HG02885 (cell line): ENCODE measurements around the gene MGLL.
A peak's percentile ranks its signal among the peaks of the same experiment; 100 is the strongest.

Experiments
- ATAC-seq: cut with Tn5 transposase; IDR thresholded peaks from one replicate; pipeline ENCODE4 v1.9.1; 2021; ENCODE audit warnings: mild to moderate bottlenecking; ENCODE audit not compliant: unreplicated experiment, poor library complexity

The MGLL gene

GRCh38 chr3:127791221-127791913 is 30.9 kb downstream of the MGLL start:
- ATAC-seq: peak; percentile 74

GRCh38 chr3:127790882-127791183 is 31.5 kb downstream of the MGLL start:
- ATAC-seq: no peak

DNA sequence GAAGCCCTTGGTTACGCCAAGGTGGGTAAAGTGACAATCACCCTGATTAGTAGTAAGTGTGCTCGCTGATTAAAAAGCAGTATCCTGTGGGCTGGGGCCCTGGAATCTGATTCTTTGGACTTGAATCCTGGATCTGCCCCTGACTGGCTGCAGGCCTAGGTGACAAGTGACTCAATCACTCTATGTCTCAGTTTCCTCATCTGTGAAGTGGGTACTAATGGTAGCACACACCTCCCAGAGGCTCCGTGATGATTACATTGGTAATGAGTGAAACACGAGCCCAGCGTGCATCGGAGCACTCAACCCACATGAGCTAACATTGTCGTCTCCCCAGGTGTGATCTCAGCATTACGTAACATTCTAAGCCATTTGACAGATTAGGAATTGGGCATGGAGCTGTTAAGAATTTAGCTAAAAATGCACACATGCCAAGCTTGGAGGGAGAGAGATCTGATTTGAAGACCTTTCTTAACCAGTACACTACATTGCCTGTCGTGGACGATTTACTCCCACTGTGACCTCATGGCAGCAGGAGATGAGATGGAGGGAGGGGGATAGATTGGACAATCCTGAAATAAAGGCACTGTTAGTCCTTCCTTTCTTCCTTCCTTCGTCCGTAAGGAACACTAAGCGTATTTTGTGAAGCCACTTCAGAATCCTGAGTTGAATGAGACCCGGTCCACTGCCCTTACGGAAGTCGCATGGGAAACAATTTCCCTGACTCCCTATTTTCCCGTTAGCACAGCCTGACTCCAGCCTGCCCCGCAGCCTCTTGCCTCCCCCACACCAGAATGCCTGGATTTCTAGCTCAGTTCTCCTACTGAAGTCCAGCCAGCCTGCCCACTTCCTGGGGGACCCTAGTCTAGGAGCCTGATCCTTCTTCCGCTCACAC is 32.1 kb downstream of the MGLL start:
- no peak for ATAC-seq

DNA sequence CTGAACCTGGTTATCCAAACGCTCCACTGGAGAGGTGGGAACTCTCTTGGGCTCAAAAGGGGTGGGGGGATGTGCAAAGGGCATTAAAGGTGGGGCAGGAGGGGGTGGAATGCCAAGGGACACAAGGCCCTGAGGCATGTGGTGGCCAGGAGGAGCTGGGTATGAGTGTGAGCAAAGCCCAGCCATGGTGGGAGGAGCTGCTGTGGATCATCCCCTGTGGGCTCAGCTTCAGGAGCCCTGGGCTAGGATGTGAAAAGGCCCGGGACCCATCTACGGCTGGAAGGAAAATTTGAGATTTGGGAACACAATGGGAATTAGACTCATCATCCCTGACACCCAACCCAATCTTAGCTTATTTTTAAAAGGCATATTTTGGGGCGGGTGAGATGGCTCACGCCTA is 33.3 kb downstream of the MGLL start:
- ATAC-seq: no peak

DNA sequence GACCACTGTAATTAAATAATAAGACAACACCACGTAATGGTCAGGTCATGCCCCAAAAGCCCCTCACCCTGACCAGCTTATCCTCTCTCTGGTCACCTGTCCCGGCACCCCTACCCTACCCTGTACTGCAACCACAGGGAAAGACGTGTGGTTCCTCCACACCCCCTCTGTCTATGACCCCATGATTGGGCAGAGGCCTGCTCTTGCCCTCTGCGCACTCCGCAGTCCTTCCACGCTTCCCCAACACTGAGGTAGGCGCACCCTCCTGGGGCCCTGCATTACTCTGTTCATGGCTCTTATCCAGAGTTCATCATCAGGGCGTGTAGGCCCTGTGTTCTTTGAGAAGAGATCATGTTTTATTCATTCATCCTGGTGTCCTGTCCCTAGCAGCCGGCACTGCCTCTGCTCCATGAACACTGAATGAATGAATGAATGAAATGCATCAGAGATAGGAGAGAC is 33.8 kb downstream of the MGLL start:
- no peak for ATAC-seq

GRCh38 chr3:127787571-127788365 is 34.5 kb downstream of the MGLL start:
- no peak for ATAC-seq

DNA sequence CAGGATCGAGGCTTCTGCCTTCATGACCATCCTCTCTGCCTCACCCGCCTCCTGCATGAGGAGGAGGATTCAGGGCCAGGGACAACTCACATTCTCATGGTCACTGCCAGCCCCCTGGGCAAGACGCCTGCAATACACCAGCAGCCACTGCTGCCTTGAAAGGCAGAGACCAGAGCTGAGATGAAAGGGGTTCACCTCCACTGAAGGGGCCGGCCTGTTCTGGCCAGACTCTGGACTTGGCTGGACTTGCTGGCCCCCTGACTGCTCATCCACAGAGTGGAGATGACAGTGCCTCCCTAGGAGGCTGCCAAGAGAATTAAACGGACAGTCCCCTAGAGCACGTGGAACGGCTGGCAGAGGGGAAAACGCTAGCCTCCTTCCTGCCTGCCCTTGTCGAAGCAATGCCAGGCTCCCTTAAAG is 35.2 kb downstream of the MGLL start:
- ATAC-seq: no peak

GRCh38 chr3:127786353-127787070 is 35.8 kb downstream of the MGLL start:
- ATAC-seq: no peak

DNA sequence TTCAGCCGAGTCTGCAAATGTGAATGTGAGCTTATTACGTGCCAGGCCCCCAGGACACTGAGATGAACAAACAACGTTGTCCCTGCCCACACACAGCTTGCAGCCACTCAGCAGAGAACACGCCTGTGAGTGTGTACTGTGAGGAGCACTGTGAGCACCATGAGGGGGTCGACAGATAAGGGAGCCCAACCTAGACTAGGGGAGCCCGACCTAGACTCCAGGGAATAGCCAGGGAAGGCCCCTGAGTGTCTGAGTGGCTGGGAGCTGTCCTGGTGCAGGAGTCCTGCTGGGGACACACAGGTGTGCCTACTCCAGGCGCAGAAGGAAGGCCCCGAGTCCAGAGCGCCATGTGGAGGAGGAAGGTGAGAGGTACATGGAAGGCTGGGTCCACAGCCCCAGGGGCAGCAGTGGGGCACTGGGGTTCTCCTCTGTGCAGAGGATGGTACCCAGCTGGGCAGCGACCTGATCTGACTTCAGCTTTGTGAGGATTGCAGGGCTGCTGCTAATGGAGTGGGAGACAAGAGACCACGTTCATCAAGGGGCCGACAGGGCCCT is 36.5 kb downstream of the MGLL start:
- no peak for ATAC-seq

GRCh38 chr3:127784865-127785710 is 37.2 kb downstream of the MGLL start:
- no peak for ATAC-seq

DNA sequence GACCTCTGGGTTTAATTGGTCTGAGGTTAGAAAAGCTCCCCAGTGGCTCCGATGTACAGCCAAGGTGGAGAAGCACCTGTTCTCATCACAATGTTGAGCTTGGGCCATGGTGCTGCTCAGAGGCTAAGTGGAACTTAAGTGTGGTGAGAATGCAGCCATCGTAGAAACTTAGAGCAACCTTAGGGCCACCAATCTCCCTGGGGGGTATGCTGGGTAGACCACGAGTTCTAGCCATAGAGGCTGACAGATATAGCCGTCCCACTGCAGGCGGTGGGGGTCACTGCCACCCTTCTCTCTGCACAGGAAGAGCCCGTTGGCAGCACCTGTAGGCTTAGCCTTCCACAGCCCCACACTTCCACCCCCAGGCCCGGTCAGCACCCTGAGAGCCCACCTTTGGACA is 38.0 kb downstream of the MGLL start:
- ATAC-seq: no peak

- ATAC-seq: no peak
Measured at GRCh38 chr3:127783642-127784160, 38.6 kb downstream of the MGLL start.

GRCh38 chr3:127783166-127783565 is 39.1 kb downstream of the MGLL start:
- no peak for ATAC-seq

- ATAC-seq: no peak
Measured at GRCh38 chr3:127781411-127782001, 40.8 kb downstream of the MGLL start.

DNA sequence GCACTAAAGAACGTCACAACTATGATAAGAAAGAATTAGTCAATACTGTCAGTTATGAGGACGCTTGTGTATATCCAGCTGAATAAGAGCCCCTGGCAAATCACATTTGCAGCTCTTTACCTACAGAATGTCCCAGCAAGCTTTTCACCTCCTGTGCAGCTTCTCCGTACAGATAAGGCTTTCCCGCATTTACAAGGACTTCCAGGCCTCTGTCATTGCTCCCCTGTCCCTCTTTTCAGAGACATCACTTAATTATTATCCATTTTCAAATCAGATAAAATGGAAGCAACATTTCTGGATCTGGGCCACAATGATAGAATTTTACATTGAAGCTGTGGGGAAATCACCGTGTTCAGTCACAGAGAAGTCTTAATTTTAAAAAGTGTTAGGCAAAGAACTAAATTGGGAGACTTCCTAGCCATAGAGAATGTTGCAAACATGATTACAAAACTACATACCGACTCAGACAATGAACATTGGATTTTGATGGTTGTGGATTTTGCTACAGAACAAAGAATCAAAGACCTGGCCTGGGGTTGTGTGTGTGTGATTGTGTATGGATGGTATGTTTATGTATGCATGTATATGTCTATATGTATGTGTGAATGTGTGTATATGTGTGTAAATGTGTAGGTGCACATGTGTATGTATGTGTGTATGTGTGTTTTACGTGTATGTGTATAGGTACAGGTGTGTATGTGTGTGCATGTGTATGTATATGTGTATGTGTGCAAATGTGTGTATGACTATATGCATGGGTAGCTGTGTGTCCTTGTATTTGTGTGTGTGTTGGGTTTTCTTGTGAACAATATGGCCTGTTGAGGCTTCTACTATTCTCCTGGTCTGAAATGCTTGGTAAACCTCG is 41.5 kb downstream of the MGLL start:
- ATAC-seq: no peak

GRCh38 chr3:127779747-127780146 is 42.6 kb downstream of the MGLL start:
- ATAC-seq: peak; percentile 43

DNA sequence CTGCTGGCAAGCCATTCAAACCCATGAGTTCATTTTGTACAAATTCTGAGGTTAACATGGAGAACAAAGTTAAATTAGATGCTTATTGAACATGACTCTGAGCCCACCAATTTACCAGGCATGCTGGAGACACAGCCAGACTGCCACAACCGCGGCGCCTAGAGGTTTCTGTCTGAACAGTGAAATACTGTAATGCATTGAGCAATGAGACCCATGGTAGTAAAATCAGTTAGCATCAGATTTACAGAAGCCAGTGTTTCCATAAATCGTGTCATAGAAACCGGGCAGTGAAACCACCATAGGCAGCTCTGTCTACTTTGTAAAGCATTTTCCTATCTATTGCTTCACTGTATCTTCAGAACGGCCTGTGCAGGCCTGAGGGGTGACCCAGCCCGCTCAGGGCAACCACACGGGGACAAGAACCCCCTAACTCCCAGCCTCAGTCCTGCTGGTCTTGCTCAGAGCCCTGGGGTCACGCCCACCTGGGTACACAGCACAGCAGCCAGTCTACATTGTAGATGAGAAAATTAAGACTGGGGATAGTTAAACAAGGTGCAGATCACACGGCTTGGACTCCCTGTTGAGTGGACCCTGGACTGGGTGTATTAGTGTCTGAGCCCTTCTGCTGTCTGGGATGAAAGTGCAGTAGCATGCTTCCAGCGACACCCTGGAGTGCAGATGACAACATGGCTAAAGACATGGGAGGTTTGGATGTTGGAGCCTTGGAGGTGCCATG is 44.2 kb downstream of the MGLL start:
- no peak for ATAC-seq
